HG02970 (cell line): ENCODE measurements around the gene VGF.
A peak's percentile ranks its signal among the peaks of the same experiment; 100 is the strongest.

ENCODE experiments used
- ATAC-seq: cut with Tn5 transposase; IDR thresholded peaks from one replicate; pipeline ENCODE4 v1.9.1; 2021; ENCODE audit warnings: mild to moderate bottlenecking, moderate library complexity, moderate number of reproducible peaks; ENCODE audit not compliant: unreplicated experiment, low FRiP score

The VGF gene

DNA sequence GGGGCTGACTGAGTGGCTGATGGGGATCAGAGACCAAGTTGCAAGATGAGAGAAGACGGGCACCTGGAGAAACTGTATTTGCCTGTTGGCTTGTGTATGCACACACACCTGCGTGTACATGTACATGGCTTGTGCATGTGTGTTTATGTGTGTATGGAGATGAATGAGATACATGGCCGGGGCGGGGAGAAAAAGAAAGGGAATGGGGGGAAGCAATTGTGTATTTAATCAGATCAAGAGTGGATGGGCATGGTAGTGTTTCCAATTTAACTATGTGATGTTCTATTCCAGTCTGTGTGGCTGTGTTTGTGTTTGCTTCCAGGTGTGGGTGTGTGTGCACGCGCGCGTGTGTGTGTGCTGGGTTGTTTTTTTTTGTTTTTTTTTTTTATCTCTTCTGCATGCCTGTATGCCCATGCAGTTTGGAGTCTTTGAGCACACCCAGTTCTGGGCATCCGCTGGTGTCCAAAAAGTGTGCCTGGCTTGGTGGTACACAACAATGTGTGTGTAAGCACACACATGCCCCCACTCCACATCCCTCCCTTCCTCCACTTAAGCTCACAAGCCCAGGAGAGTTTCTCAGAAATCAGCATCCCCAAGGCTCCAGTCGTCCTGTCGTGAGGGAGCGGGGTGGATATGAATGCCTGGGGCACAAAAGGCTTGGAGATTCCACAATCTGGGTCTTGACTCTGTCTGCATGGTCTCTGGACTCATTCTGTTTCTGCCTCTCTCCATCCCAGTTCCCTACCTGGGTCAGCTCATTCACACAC, 2.5 kb upstream of the VGF start:
- no peak for ATAC-seq

- no peak for ATAC-seq
These were observed 1.7 kb upstream of the VGF start for GRCh38 chr7:101166909-101167644.

DNA sequence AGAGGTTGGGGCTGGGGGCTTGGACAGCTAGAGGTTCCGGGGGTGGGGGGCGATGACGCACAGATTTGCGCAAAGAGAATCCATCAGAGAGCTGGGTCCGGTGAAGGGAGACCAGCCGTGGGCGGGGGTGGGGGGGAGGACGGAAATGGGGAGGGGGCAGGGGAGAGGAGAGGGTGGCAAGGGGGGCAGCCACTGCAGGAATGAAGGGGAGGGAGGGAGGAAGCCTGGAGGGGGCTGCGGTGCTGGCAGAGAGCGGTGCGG, 1.2 kb upstream of the VGF start:
- ATAC-seq = no peak

GRCh38 chr7:101165958-101166647, 734 bp upstream of the VGF start:
- ATAC-seq = no peak

- ATAC-seq = no peak
These were observed 1.1 kb downstream of the VGF start for GRCh38 chr7:101164071-101164840.

DNA sequence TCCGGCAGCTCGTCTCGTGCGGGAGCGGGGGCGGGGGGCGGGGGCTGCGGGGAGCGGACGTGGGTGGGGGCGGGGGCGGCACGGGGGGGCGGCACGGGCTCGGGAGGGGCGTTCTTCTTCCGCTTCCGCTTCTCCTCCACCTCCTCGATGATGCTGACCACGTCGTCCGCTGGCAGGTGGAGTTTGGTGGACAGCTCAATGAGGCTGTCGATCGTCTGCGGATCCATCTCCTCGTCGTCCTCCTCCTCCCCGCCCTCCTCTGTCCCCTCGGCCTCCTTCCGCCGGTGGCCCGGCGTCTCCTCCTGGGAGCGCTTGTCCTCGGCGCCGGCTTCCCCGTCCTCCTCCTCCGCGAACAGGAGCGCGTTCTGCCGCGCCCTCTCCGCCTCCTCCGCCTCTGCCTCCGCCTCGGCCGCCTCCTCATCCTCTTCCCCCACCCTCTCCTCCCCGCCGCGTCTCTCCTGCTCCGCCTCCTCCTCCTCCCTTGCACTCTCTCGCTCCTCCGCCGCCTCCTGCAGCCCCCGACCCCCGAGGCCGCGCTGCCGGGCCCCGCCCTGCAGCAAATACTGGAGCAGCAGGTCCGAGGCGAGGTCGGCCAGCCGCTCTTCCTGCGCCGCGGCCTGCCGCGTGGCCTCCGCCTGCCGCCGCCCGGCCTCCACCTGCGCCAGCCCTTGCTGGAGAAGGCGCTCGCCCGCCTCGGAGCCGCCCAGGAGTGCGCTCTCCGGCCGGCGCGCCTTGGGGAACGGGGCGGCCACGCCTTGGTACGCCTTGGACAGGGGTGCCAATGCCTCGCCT, 1.9 kb downstream of the VGF start:
- ATAC-seq = no peak

DNA sequence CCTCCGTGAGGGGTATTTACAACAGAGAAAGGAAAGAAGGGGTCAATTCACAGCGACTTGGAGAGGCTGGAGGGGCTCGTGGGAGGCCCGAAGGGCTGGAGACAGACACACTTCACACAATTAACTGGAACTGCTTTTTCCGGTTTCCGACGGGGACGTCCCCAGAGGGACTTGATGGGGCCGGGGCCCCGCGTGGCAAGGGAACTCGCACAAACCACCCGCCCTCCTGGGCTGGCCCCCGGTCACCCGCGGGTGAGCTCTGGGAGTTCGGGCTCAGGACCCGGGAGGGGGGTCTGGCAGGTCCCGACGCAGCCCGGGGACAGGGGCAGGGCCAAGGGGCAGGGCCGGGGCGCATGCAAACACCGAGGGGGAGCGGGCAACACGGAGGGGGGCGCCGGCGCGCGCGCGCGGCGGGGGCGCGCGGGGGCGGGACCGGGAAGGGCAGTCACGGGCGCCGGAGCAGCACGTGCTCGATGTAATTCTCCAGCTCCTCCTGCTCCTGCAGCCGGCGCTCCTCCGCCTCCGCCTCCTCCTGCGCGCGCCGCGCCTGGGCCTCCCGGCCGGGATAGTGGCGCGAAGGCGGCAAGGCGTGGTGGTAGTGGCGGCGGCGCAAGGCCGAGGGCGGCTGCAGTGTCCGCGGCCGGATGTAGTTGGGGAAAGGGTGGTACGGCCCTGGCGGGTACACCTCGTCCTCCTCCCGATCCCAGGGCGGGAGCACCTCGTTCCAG, 2.7 kb downstream of the VGF start:
- ATAC-seq = no peak

DNA sequence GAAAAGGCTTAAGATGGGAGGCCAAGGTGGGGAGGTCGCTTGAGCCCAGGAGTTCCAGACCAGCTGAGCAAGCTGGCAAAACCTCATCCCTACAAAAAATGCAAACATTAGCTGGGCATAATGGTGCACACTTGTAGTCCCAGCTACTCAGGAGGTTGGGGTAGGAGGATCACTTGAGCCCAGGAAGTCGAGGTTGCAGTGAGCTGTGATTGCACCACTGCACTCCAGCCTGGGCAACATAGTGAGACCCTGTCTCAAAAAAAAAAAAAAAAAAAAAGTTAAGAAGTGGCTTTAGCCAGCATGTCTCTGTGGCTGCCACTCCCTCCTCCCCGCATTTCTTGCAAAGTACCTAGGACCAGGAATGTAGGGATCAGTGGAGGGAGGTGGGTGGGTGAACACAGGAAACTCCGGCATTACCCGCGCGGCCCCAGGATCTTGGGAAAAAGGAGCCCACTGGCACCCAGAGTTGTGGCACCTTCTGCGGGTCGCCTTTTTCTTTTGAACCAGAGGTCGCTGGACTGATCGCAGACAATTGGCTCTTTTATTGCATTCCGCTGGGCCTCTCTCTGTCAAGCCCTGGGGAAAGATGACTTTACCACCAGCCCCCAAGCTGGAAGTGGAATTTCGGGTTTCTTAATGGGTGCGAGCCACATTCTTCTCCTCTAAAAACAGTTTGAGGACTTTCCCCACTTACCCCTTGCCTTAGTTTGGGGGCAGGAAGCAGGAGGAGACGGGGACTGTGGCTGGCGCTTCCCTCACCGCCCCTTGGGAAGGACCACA, 3.5 kb downstream of the VGF start:
- ATAC-seq = no peak

- no peak for ATAC-seq
These were observed 4.5 kb downstream of the VGF start for GRCh38 chr7:101160910-101161309.

DNA sequence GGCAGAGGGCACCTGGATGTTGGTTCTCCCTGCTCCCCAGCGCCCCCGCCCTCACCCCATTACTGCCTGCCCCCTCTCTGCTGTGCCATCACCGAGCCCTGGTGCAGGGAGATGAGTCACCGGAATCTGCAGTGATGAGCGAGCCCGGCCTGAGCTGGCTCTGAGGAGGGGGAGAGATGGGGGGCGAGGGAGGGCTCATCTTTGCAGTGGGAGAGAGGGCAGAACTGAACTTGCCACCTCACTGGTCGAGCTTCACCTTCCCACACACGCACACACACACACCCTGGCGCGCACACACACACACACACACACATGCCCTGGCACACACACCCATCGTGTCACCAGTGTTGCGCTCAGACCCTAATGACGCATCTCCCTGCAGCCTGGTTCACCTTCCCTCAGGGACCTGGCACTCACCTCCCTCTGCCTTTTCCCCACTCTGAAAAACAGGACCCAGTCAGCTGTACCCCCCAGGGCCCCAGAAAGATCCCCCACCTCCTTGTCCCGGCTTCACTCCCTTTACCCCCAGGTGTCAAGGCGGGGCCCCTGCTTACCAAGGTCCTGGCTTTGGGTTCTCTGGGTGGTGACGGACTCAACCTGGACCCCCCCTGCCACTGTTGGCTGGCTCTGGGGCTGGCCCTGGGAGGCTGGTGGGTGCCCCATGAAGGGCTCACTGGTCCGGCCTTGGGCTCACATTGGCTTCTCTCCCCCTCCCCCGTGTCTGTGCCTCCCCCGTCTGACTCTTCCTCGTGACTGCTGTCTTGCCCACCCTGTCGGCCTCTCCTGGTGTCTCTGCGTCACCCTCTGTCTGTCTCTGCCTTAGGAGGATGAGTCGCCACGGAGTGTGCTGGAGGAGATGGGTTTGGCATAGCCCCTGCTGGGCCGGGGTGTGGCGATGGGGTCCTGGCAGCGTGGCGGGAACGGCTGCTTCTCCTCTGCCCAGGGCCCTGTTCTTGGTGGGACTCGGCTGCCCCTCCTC, 5.4 kb downstream of the VGF start:
- no peak for ATAC-seq

DNA sequence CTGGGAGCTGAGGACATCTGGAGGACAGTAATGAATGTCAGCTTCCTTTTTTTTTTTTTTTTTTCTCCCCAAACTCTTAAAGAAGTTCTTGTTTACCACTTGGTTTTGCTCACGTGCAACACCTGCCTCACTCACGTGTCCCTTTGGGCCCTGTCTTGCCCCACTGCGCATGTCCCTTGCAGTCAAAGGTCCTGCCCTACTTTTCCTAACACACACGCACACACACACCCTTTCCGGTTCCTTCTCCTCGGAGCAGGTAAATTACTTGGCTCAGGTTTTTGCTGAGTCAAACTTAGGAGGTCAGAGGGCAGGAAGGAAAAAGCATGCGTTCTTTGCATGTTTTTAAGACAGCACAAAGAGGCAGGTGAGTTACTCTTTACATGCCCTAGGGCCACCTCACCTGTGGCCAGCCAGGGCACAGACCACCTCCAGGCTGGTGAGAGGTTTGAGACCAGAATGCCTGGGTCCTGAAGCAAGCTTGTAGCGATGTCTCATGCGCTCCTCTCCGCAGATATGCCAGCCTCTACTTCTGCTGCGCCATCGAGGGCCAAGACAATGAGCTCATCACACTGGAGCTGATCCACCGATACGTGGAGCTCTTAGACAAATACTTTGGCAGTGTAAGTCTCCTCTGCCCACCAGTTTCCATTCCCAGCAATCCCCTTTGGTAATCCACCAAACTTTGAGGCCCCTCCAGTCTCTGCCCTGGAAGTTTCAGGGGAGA, 8.3 kb downstream of the VGF start:
- ATAC-seq = no peak

- ATAC-seq = no peak
These were observed 9.1 kb downstream of the VGF start for GRCh38 chr7:101156277-101156676.

GRCh38 chr7:101155303-101155702, 10.1 kb downstream of the VGF start:
- ATAC-seq = no peak

GRCh38 chr7:101154693-101155102, 10.7 kb downstream of the VGF start:
- ATAC-seq = peak; percentile 10

DNA sequence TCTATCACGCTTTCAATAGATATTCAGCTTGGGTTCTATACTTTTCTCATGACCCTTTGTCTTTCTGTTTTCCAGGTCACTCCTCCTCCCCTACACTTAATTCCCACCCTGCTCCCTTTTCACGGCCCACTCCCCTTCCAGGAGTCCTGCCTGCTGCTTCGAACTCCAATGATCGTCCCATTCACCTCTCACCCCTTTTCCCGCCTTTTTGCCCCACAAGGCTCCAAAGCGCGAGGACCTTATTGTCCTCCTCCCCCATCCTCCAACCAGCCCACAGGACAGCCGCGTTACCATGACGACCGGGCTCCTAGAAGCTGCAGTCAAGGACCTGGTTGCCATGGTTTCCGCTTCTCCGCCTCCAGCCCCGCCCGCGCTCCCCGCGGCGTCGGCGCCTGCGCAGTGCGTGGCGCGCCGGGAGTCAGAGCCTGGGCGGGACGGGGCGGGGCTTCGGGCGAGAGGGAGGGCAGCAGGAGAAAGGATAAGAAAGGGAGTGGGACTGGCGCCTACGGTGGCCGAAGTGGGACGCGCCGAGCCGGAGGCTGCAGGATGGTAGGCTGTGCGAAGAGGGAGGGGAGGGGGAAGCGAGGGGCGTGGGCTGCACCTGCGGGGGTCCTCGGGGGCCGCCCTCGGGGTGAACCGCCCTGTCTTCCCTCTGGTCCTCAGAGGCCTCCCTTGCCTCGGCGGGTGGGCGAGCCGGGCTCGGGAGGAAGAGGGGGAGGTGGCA, 11.2 kb downstream of the VGF start, which contains the start of gene AP1S1:
Gene AP1S1 (plus strand): TSS at position 508 of the 724 bp plus-strand sequence. CDS start 39 bp downstream, at position 547.
- ATAC-seq = peak; percentile 78
